B cell (primary cell): ENCODE measurements around the gene NINJ2. TPM values are rescaled to one million over a fixed set of nuclear protein-coding genes. Genes with fewer than 3 reads are reported as not detected.

Experiments used
- ATAC-seq: fragments of 200-7000 bp; cut with Tn5 transposase; one replicate; pipeline ENCODE4 v1.10.0; 2021; ENCODE audit warnings: low read depth, mild to moderate bottlenecking, moderate number of reproducible peaks, moderate library complexity
- CTCF ChIA-PET: fragments of 350-600 bp; sonication (Branson Sonifier 250); formaldehyde crosslinking; loops from one replicate; lab custom pipeline; 2021; ENCODE audit warnings: antibody characterized with exemption, inconsistent platforms; lab: Charles Lee
- POLR2A ChIA-PET: fragments of 350-600 bp; sonication (Branson Sonifier 250); formaldehyde crosslinking; loops from one replicate; lab custom pipeline; 2021; ENCODE audit warnings: antibody characterized with exemption; lab: Charles Lee
- DNase-seq: peaks from one replicate; pipeline ENCODE4 v3.0.0; 2013
- H2AFZ ChIP-seq: 2 replicates; pipeline ENCODE4 v1.6.1; 2012; ENCODE audit warnings: mild to moderate bottlenecking, low read depth, low read length; ENCODE audit not compliant: insufficient read depth, poor library complexity, severe bottlenecking
- H3K27ac ChIP-seq, 2 donors: 1 replicate in 1 of 2; 2 replicates in 1 of 2; pipeline ENCODE4 v1.5.1; 2012 to 2013; ENCODE audit warnings: low read length in 2 of 2, mild to moderate bottlenecking in 2 of 2, moderate library complexity in 1 of 2
- H3K27me3 ChIP-seq, 4 experiments: fragments of 200-600 bp in 1 of 4; sonication (generic) in 1 of 4; replicated peaks in 1 of 4; 1 replicate in 2 of 4; 2 replicates in 2 of 4; pipeline versions ENCODE4 v1.6.1 to v1.7.0; 2013 to 2016; ENCODE audit warnings: low read length in 3 of 4, mild to moderate bottlenecking in 2 of 4, mixed read lengths in 1 of 4, moderate library complexity in 1 of 4; ENCODE audit not compliant: insufficient read depth in 4 of 4, control insufficient read depth in 3 of 4; ENCODE audit errors: control extremely low read depth in 1 of 4
- H3K36me3 ChIP-seq, 2 experiments: replicated peaks in 1 of 2; 1 replicate in 1 of 2; 2 replicates in 1 of 2; pipeline versions ENCODE4 v1.6.1 to v1.7.1; 2013; ENCODE audit warnings: low read length in 1 of 2; ENCODE audit not compliant: insufficient read depth in 2 of 2, control insufficient read depth in 1 of 2; ENCODE audit errors: control extremely low read depth in 1 of 2, extremely low read depth in 1 of 2
- H3K4me1 ChIP-seq, 2 donors: fragments of 200-600 bp in 1 of 2; sonication (generic) in 1 of 2; 1 replicate in 1 of 2; 2 replicates in 1 of 2; pipeline versions ENCODE4 v1.5.1 to v1.6.1; 2013 to 2017; ENCODE audit warnings: low read length in 2 of 2; ENCODE audit not compliant: control insufficient read depth in 2 of 2, insufficient read depth in 2 of 2
- H3K4me2 ChIP-seq: replicated peaks from 2 replicates; pipeline ENCODE3; 2012; ENCODE audit warnings: mild to moderate bottlenecking, low read depth, low read length; ENCODE audit not compliant: poor library complexity, severe bottlenecking
- H3K4me3 ChIP-seq, 5 experiments: fragments of 200-600 bp in 1 of 5; sonication (generic) in 1 of 5; 1 replicate in 3 of 5; 2 replicates in 2 of 5; pipeline versions ENCODE4 v1.5.1 to v1.7.0; 2011 to 2016; ENCODE audit warnings: low read length in 4 of 5, mild to moderate bottlenecking in 4 of 5, low read depth in 2 of 5, control low read depth in 1 of 5, moderate library complexity in 1 of 5; ENCODE audit not compliant: insufficient read depth in 1 of 5; ENCODE audit errors: control extremely low read depth in 1 of 5, extremely low read depth in 1 of 5
- H3K79me2 ChIP-seq: fragments of 200-600 bp; sonication (generic); one replicate; pipeline ENCODE4 v1.6.0; 2016; ENCODE audit warnings: low read length; ENCODE audit not compliant: control insufficient read depth, insufficient read depth
- H3K9ac ChIP-seq: fragments of 200-600 bp; sonication (generic); 2 replicates; pipeline ENCODE4 v1.6.1; 2017; ENCODE audit warnings: mild to moderate bottlenecking, low read length, moderate library complexity
- H3K9me3 ChIP-seq, 3 donors: one replicate each; pipeline versions ENCODE4 v1.6.1 to v1.7.1; 2013; ENCODE audit warnings: low read length in 2 of 3; ENCODE audit not compliant: control insufficient read depth in 2 of 3, insufficient read depth in 1 of 3; ENCODE audit errors: control extremely low read depth in 1 of 3
- H4K20me1 ChIP-seq: 2 replicates; pipeline ENCODE4 v1.6.0; 2012; ENCODE audit warnings: mild to moderate bottlenecking, low read length; ENCODE audit not compliant: insufficient read depth, control insufficient read depth, poor library complexity, severe bottlenecking
- H3K27ac Mint-ChIP-seq: one replicate; pipeline ENCODE4 v1.8.0; 2021; ENCODE audit warnings: mixed read lengths
- H3K27me3 Mint-ChIP-seq: one replicate; pipeline ENCODE4 v1.8.0; 2021; ENCODE audit warnings: mixed read lengths
- H3K4me1 Mint-ChIP-seq: one replicate; pipeline ENCODE4 v1.8.0; 2021; ENCODE audit warnings: mixed read lengths
- H3K4me3 Mint-ChIP-seq: one replicate; pipeline ENCODE4 v1.8.0; 2021; ENCODE audit warnings: mixed read lengths
- H3K9me3 Mint-ChIP-seq: one replicate; pipeline ENCODE4 v1.8.0; 2022; ENCODE audit warnings: mixed read lengths; ENCODE audit not compliant: insufficient read depth
- EZH2 ChIP-seq: IDR thresholded peaks from 2 replicates; pipeline ENCODE4 v1.6.1; 2012; ENCODE audit warnings: borderline replicate concordance, low read depth, mild to moderate bottlenecking, moderate library complexity, low read length; ENCODE audit not compliant: insufficient read depth, poor library complexity, severe bottlenecking
- WGBS: methylation state at CpG from one replicate; pipeline ENCODE4 v1.1.5; 2013; ENCODE audit warnings: missing lambda C conversion rate; ENCODE audit not compliant: insufficient coverage; 5-methylcytosine and 5-hydroxymethylcytosine counted together
- intact Hi-C: fragments of 100-400 bp; cut with micrococcal nuclease; formaldehyde crosslinking; loops from one replicate; pipeline ENCODE4 v1.10.0; 2022
- polyA plus RNA-seq: library from polyadenylated mRNA; depleted of rRNA; stranded (reverse); fragments of >200 nt; gene quantifications from 2 replicates; pipeline ENCODE4 v1.2.3, GENCODE V29; 2012
- total RNA-seq, 2 donors: library from RNA; stranded (reverse); fragments of 120-200 nt in 1 of 2; gene quantifications; 1 replicate in 1 of 2; 2 replicates in 1 of 2; pipeline versions ENCODE4 v1.2.3 to v1.2.4, GENCODE V29; 2013 to 2022
- TF ChIP-seq, protein P1 (sequence below): fragments of 200-600 bp; IDR thresholded peaks from one replicate; pipeline ENCODE4 v1.8.0; 2022; ENCODE audit warnings: antibody characterized with exemption, mild to moderate bottlenecking

NINJ2 gene
- total and polyA plus RNA-seq, 2 donors (not counting 1 experiment from before 2014, with no cell fraction given), result 2.9 to 10.2 TPM

DNA sequence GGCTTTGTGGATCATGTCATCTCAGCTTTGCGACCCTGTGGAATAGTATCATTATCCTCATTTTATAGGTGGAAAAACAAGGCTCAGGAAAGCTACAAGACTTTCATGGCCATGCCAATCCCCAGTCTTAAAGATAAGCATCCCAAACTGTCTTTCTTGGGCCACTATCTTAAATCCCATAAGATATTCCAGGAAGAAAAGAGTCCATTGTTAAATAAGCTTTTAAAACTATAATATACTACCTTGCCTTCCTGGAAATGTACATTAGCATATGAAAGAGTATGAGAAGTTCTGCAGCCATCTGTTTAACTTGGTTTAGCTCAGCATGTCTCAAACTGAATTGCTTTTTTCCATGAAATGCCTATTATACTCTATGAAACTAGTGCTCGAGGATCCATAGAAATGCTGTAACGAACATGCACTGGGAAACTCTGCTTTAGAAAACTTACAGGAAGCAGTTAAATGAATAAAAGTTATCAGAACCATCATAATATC is 126.4 kb downstream of the NINJ2 start:
- ATAC-seq, result no peak
- POLR2A ChIA-PET, result no interaction called here

DNA sequence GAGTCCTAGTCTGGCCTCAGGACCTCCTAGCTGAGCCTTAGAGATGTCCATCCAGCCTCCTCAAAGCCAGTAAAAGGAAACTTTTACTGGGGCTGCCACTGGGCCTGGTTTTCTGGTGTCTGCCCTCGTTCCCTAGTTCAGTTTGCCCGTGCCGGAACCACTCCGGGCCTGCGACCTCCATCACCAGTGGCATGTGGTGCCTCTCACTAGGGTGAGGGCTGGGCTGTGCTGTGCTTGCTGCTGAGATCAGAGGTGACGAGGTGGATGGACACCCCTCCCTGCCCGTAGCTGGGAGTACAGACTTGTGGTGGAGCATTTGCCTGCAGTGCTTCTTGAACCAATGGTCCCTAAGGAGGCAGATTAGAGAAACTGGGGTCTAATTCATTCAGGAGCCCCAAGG is 127.8 kb downstream of the NINJ2 start:
- ATAC-seq, result no peak
- Mint-ChIP-seq H3K4me3 (no peak overlapping the region), H3K4me1 (no peaks in the 10 kb centered on the region), H3K9me3 (peaks cover 7% of the 10 kb centered on the region), H3K27ac (no peak overlapping the region), H3K27me3 (peaks cover 12% of the 10 kb centered on the region)
- no peaks in the 10 kb centered on the region for H3K4me1 ChIP-seq
- no peak for DNase-seq
- peaks cover 0 to 3% (median 0%) of the 10 kb centered on the region in 4 experiments for H3K27me3 ChIP-seq
- H3K27ac ChIP-seq, result no peak overlapping the region
- no peaks in the 10 kb centered on the region for H3K36me3 ChIP-seq
- H3K9me3 ChIP-seq, result peaks cover 0 to 19% (median 9%) of the 10 kb centered on the region in 3 donors
- no peaks in the 10 kb centered on the region for H4K20me1 ChIP-seq
- POLR2A ChIA-PET, result no interaction called here
- CTCF ChIA-PET, result no interaction called here
- no peak overlapping the region for H3K4me3 ChIP-seq
- H3K79me2 ChIP-seq, result no peaks in the 10 kb centered on the region
- no peak overlapping the region for H3K9ac ChIP-seq
- WGBS, result 82% methylated on average over 5 of the region's 7 CpGs
- TF ChIP-seq, protein P1, sequence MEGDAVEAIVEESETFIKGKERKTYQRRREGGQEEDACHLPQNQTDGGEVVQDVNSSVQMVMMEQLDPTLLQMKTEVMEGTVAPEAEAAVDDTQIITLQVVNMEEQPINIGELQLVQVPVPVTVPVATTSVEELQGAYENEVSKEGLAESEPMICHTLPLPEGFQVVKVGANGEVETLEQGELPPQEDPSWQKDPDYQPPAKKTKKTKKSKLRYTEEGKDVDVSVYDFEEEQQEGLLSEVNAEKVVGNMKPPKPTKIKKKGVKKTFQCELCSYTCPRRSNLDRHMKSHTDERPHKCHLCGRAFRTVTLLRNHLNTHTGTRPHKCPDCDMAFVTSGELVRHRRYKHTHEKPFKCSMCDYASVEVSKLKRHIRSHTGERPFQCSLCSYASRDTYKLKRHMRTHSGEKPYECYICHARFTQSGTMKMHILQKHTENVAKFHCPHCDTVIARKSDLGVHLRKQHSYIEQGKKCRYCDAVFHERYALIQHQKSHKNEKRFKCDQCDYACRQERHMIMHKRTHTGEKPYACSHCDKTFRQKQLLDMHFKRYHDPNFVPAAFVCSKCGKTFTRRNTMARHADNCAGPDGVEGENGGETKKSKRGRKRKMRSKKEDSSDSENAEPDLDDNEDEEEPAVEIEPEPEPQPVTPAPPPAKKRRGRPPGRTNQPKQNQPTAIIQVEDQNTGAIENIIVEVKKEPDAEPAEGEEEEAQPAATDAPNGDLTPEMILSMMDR, result no peak
- TF ChIP-seq EZH2, result no peak
- no peak overlapping the region for H3K4me2 ChIP-seq
- H2AFZ ChIP-seq, result no peak overlapping the region
- intact Hi-C loops, result no loop called here

More for the DNA sequence above, 126.4 kb downstream of the NINJ2 start:
- Mint-ChIP-seq H3K27me3 (peaks cover 13% of the 10 kb centered on the region), H3K4me1 (no peaks in the 10 kb centered on the region), H3K27ac (no peak overlapping the region), H3K4me3 (no peak overlapping the region), H3K9me3 (peaks cover 7% of the 10 kb centered on the region)
- no peaks in the 10 kb centered on the region for H3K36me3 ChIP-seq
- H3K79me2 ChIP-seq, result no peaks in the 10 kb centered on the region
- no peaks in the 10 kb centered on the region for H3K4me1 ChIP-seq
- H3K4me2 ChIP-seq, result no peak overlapping the region
- intact Hi-C loops, result no loop called here
- CTCF ChIA-PET, result no interaction called here
- H3K27ac ChIP-seq, result no peak overlapping the region
- no peaks in the 10 kb centered on the region for H4K20me1 ChIP-seq
- WGBS, result no CpG with 5 or more reads among the region's 3 CpGs
- H3K27me3 ChIP-seq, result peaks cover 0 to 3% (median 0%) of the 10 kb centered on the region in 4 experiments
- H3K9ac ChIP-seq, result no peak overlapping the region
- TF ChIP-seq, protein P1, result no peak
- no peak for TF ChIP-seq EZH2
- H3K4me3 ChIP-seq, result no peak overlapping the region
- no peak for DNase-seq
- H2AFZ ChIP-seq, result no peak overlapping the region
- H3K9me3 ChIP-seq, result peaks cover 0 to 12% (median 9%) of the 10 kb centered on the region in 3 donors
